Keratinocyte (primary cell): ENCODE results near the gene DLG5. TPM values are rescaled to one million over a fixed set of nuclear protein-coding genes. Genes with fewer than 3 reads are reported as not detected.

Source experiments
- DNase-seq: peaks from one replicate; pipeline ENCODE4 v3.0.0-alpha.2; 2011; ENCODE audit warnings: low read depth, missing footprints, low spot score
- FAIRE-seq: peaks from 2 replicates; lab custom pipeline; 2011; peaks lifted over from hg19 to GRCh38; lab: Jason Lieb, UNC
- H2AFZ ChIP-seq: 2 replicates; pipeline ENCODE4 v1.6.0; 2012; ENCODE audit warnings: low read length, control low read depth, inconsistent platforms; ENCODE audit not compliant: control insufficient read depth
- H3K27ac ChIP-seq: 2 replicates; pipeline ENCODE4 v1.5.1; 2011; ENCODE audit warnings: low read length; ENCODE audit not compliant: control insufficient read depth, insufficient read depth
- H3K27me3 ChIP-seq: 3 replicates; pipeline ENCODE4 v1.6.0; 2011; ENCODE audit warnings: low read length; ENCODE audit not compliant: control insufficient read depth, insufficient read depth; ENCODE audit errors: extremely low read depth
- H3K36me3 ChIP-seq, 2 experiments: 2 replicates in 1 of 2; 3 replicates in 1 of 2; pipeline ENCODE4 v1.5.1; 2011; ENCODE audit warnings: low read length in 2 of 2, mild to moderate bottlenecking in 1 of 2; ENCODE audit not compliant: control insufficient read depth in 2 of 2, insufficient read depth in 2 of 2; ENCODE audit errors: extremely low read depth in 1 of 2
- H3K4me1 ChIP-seq: 3 replicates; pipeline ENCODE4 v1.5.1; 2011; ENCODE audit warnings: low read length; ENCODE audit not compliant: control insufficient read depth, insufficient read depth; ENCODE audit errors: extremely low read depth
- H3K4me2 ChIP-seq: 3 replicates; pipeline ENCODE4 v1.6.0; 2011; ENCODE audit warnings: low read depth, low read length; ENCODE audit not compliant: control insufficient read depth, insufficient read depth; ENCODE audit errors: extremely low read depth
- H3K4me3 ChIP-seq, 3 experiments: fragments of 200-600 bp in 1 of 3; sonication (generic) in 1 of 3; 2 replicates in 2 of 3; 3 replicates in 1 of 3; pipeline ENCODE4 v1.5.1; 2011 to 2016; ENCODE audit warnings: low read length in 3 of 3, mild to moderate bottlenecking in 3 of 3, control low read depth in 2 of 3, inconsistent platforms in 1 of 3, low read depth in 1 of 3, mixed read lengths in 1 of 3, mixed run types in 1 of 3, moderate library complexity in 1 of 3; ENCODE audit not compliant: control insufficient read depth in 2 of 3, insufficient read depth in 2 of 3; ENCODE audit errors: extremely low read depth in 1 of 3
- H3K79me2 ChIP-seq: 2 replicates; pipeline ENCODE4 v1.6.0; 2012; ENCODE audit warnings: low read length; ENCODE audit not compliant: control insufficient read depth, insufficient read depth
- H3K9ac ChIP-seq: 3 replicates; pipeline ENCODE4 v1.6.0; 2011; ENCODE audit warnings: low read length; ENCODE audit not compliant: control insufficient read depth, insufficient read depth; ENCODE audit errors: extremely low read depth
- H3K9me1 ChIP-seq: 3 replicates; pipeline ENCODE4 v1.6.0; 2011; ENCODE audit warnings: low read length; ENCODE audit not compliant: control insufficient read depth, insufficient read depth; ENCODE audit errors: extremely low read depth
- H3K9me3 ChIP-seq: 2 replicates; pipeline ENCODE4 v1.5.1; 2012; ENCODE audit warnings: low read depth, low read length; ENCODE audit not compliant: control insufficient read depth
- H4K20me1 ChIP-seq: 3 replicates; pipeline ENCODE4 v1.6.0; 2011; ENCODE audit warnings: low read length; ENCODE audit not compliant: control insufficient read depth, insufficient read depth; ENCODE audit errors: extremely low read depth
- CTCF ChIP-seq, 3 experiments: IDR thresholded peaks in 1 of 3; conservative IDR thresholded peaks in 1 of 3; optimal IDR thresholded peaks in 1 of 3; 2 replicates in 2 of 3; 3 replicates in 1 of 3; pipeline versions ENCODE3 to v1.5.1; 2011; ENCODE audit warnings: low read length in 3 of 3, mild to moderate bottlenecking in 3 of 3, moderate library complexity in 2 of 3, control low read depth in 1 of 3, inconsistent platforms in 1 of 3; ENCODE audit not compliant: insufficient read depth in 2 of 3; ENCODE audit errors: extremely low read depth in 1 of 3
- EZH2 ChIP-seq: IDR thresholded peaks from one replicate; pipeline ENCODE4 v1.6.1; 2012; ENCODE audit warnings: inconsistent platforms, mild to moderate bottlenecking, low read length, moderate library complexity
- dilution Hi-C: fragments of 300-500 bp; cut with MboI; formaldehyde crosslinking; loops from one replicate; pipeline ENCODE4 v1.7.0; 2020; ENCODE audit warnings: low sequenced_read_pairs; ENCODE audit not compliant: extremely low pct_ligation_motif_present
- polyA plus RNA-seq, 5 experiments: library from polyadenylated mRNA; depleted of rRNA in 3 of 5; stranded (reverse) in 3 of 5; stranded (forward) in 1 of 5; unstranded in 1 of 5; fragments of >200 nt; gene quantifications; 1 replicate in 1 of 5; 2 replicates in 3 of 5; 3 replicates in 1 of 5; pipeline versions ENCODE4 v1.2.1 to v1.2.3, GENCODE V29; 2011 to 2012; ENCODE audit warnings: missing spikeins in 2 of 5, low read depth in 1 of 5, low replicate concordance in 1 of 5

DLG5 gene
- polyA plus RNA-seq, 1 donor (not counting 4 experiments of a cell fraction or from before 2014, with no cell fraction given), result 17.2 TPM

- Histone ChIP-seq H3K9ac (peak overlapping the region; percentile 13), H3K36me3 (peaks cover 1 to 38% of the 10 kb centered on the region in 2 experiments), H3K27ac (peak overlapping the region; percentile 34), H2AFZ (no peak overlapping the region), H3K9me3 (no peaks in the 10 kb centered on the region), H3K9me1 (peaks cover 7% of the 10 kb centered on the region), H3K79me2 (peaks cover 30% of the 10 kb centered on the region), H4K20me1 (no peaks in the 10 kb centered on the region), H3K27me3 (no peaks in the 10 kb centered on the region), H3K4me3 (no peak overlapping the region), H3K4me1 (peaks cover 43% of the 10 kb centered on the region), H3K4me2 (no peak overlapping the region)
- no peak for TF ChIP-seq EZH2
- TF ChIP-seq CTCF (optimal IDR thresholded peaks at IDR 0.05 in 1 of 3, IDR thresholded peaks at IDR 0.05 in 1 of 3, conservative IDR thresholded peaks at IDR 0.05 in 1 of 3; ENCODE audit: extremely low read depth in 1 of 3, insufficient read depth in 2 of 3, low read length in 3 of 3), result no peak
- dilution Hi-C loops, result no loop called here
- peak; percentile 36 for FAIRE-seq
- DNase-seq, result no peak
Observed at GRCh38 chr10:77853256-77853655, 73.3 kb downstream of the DLG5 start.

GRCh38 chr10:77850620-77851231 is 75.8 kb downstream of the DLG5 start:
- Histone ChIP-seq H3K4me3 (no peak overlapping the region), H2AFZ (no peak overlapping the region), H4K20me1 (no peaks in the 10 kb centered on the region), H3K79me2 (peaks cover 17% of the 10 kb centered on the region), H3K27me3 (no peaks in the 10 kb centered on the region), H3K9ac (peak overlapping the region; percentile 29), H3K4me2 (peak overlapping the region; percentile 42), H3K36me3 (peaks cover 4 to 41% of the 10 kb centered on the region in 2 experiments), H3K27ac (peak overlapping the region; percentile 45), H3K4me1 (peaks cover 54% of the 10 kb centered on the region), H3K9me1 (peaks cover 7% of the 10 kb centered on the region), H3K9me3 (no peaks in the 10 kb centered on the region)
- no peak for TF ChIP-seq CTCF (optimal IDR thresholded peaks at IDR 0.05 in 1 of 3, IDR thresholded peaks at IDR 0.05 in 1 of 3, conservative IDR thresholded peaks at IDR 0.05 in 1 of 3; ENCODE audit: extremely low read depth in 1 of 3, insufficient read depth in 2 of 3, low read length in 3 of 3)
- TF ChIP-seq EZH2, result no peak
- FAIRE-seq (no peak), DNase-seq (no peak)
- dilution Hi-C loops, result no loop called here
